SHP77 (cell line): ENCODE measurements around the gene MRPS27.

Source experiments
- DNase-seq, 2 experiments: peaks; one replicate each; lab custom pipeline; 2025; lab: John Stamatoyannopoulos, UW

The MRPS27 gene

DNA sequence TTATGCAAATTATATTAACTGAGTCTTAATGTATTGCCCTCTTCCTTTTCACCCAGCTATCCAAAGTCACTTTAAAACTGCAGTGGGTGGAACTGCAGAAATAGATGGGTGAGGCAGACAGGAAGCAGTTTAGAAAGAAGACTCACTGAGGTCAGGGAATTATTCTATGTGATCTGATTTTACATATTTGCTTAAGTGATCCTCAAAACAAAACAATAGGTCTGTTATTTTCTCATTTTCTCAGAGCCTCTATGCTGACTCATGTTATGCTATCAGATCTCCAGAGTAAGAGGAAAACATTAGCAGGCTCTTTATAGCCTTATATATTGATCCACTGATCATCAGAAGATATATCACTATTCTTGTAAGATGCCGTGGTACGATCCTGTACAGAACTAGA, 63.5 kb downstream of the MRPS27 start:
- no peak for DNase-seq

- no peak for DNase-seq
These were observed 64.4 kb downstream of the MRPS27 start for GRCh38 chr5:72255670-72256069.

- no peak for DNase-seq
These were observed 64.8 kb downstream of the MRPS27 start for GRCh38 chr5:72255237-72255636.

- no peak for DNase-seq
These were observed 67.4 kb downstream of the MRPS27 start for GRCh38 chr5:72252574-72253155.

DNA sequence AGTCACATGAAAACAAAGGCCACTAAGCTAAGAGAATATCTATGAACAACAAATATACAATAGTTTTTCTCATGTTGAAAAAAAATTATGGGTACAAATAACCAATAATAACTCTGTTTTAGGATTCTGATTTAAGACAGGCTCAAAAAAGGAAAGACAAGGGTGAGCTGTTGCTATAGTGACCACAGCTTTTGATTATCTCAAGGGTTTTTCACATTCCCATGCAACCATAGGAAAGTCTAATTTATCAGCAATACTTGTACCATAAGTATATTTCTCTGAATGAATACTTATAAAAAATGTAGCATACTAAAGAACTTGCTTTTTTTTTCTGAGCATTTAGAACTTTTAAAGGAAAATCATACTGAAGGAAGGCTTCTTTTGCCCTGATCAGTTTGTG, 68.0 kb downstream of the MRPS27 start:
- no peak for DNase-seq

DNA sequence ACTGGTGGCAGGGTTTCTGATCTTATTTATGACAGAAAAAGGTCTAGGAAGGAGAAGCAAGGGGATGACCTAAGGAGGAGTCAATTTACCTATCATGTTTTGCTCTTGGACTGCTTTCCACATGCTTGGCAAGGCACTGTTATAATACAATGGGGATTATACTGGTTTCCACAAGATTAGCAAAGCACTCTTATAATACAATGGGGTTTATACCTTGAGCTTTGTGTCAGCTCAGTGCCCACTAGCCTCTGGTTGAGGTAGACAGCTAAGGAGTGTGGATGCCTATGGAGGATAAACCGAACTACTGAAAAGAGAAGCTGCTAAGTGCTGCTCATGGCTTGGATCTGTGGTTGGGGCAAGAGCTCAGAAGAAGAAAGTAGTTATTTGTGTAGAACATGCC, 68.7 kb downstream of the MRPS27 start:
- no peak for DNase-seq

- no peak for DNase-seq
These were observed 71.5 kb downstream of the MRPS27 start for GRCh38 chr5:72248410-72248981.

DNA sequence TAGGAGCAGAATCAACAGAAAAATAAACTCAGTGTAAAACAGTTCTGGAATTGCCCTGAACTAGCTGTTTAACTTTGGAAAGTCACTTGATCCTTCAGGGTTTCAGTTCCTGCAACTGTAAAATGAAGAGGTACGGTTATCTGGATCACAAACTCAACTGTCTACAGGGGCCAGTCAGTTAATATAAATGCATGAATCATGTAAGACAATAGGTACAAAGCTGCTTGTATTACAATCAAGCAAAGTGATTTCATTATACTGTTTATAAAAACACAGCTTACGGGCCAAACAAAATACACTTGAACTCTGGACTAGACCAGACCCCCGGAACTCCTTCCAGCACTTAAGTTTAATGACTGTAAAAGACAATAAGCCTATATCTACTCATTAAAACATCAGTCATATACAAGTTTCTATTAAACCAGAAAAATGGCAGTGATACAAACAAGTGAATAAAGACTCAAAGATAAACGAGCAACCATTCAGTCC, 73.0 kb downstream of the MRPS27 start:
- DNase-seq, result no peak

GRCh38 chr5:72245951-72246532, 74.0 kb downstream of the MRPS27 start:
- no peak for DNase-seq

GRCh38 chr5:72245546-72245945, 74.5 kb downstream of the MRPS27 start:
- no peak for DNase-seq

- peak in 1 of 2 experiments; percentile 62 for DNase-seq
These were observed 75.1 kb downstream of the MRPS27 start for GRCh38 chr5:72244862-72245371.

GRCh38 chr5:72243706-72244105, 76.3 kb downstream of the MRPS27 start:
- no peak for DNase-seq

GRCh38 chr5:72242796-72243475, 77.1 kb downstream of the MRPS27 start:
- no peak for DNase-seq

GRCh38 chr5:72241346-72242003, 78.6 kb downstream of the MRPS27 start:
- DNase-seq, result no peak

- DNase-seq, result no peak
These were observed 81.2 kb downstream of the MRPS27 start for GRCh38 chr5:72238712-72239445.

DNA sequence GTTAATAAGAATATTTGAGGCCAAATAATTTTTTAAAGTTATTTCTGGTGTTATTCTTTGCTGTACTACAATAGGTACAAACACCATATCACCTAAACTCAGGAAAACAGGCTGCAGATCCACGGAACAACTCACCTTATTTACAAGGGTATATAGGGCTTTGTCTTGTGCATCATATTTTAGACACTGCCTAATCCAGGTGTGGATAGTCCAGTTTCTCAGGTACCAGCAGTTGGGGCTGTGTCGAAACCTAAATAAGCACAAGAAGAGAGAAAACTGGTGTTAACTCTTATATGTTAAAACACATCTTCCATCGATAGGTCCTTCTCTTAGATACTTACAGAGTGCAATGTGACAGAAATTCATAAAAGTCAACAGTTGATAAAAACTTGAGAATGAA, 82.2 kb downstream of the MRPS27 start:
- DNase-seq, result no peak

DNA sequence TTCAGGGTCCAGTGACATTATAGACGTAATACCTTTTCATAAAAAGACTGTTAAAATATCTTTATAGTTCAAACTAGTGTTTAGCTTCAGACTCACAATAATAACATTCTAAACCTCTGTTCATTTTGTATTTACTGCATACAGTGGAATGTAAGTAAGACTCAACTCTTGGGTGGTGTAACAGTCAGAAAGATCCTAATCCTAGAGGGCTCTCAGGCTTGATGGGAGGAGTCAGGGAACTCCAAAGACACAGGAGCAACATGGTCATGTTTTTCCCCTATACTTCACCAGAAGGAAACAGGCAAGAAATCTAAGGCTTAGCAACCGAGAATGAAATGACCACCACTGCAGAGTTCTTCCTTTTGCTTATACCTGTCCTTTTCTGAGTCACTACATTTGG, 82.6 kb downstream of the MRPS27 start:
- DNase-seq, result no peak

DNA sequence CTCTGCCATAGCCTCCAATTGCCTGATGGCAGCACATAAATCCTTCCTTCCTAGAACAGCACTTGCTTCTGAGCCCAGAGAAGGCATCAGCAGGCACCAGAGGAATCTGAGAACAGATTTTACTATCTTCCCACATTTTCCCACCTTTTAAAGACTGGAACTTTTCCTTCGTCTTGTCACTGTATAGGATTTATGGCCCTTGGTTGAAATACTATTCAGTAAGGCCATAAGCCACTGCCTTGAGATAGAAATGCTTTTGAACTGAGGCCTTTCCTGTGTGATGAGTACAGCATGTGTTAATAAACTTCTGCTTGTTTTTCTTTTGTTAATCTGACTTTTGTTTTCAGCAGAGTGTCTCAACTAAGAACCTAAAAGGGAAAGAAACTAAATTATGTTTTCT, 84.3 kb downstream of the MRPS27 start:
- no peak for DNase-seq

- DNase-seq, result no peak
These were observed 85.2 kb downstream of the MRPS27 start for GRCh38 chr5:72234868-72235267.

DNA sequence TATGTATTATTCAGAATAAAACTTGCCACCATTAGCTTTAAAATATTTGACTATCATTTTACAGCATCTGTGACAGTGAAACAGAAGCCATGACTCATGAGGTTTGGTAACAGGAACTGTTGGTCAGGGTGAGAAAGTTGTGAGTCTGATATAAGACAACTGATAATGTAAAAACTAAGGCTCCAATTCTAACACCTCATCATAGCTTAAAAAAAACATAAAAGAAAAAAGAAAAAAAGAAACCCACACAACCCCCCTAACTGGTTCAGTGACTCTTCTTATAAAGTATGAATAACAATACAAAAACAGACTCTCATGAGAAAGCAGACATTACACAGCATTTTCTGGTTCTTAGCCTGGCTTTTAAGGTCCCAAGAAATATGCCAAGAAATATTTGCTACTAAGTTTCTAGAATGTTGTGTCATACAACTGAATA, 85.8 kb downstream of the MRPS27 start:
- no peak for DNase-seq

DNA sequence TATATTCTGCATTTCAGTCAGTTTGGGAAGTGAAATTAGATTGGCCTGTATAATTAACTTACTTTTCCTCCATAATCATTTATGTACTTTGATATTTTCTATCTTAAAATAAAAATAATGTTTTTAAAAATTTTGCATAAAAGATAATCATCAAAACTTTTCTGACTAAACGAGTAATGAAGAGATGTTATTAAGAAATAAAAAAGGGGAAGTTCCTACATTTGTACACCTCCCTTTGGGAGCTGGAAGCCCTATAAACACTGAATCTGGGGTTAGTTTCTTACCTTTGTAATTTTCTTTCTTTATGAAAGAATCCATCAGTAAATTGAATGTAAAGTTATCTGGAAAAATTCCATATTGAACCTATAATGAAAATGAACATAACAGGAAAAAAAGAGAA, 86.2 kb downstream of the MRPS27 start:
- DNase-seq, result no peak

- DNase-seq, result no peak
These were observed 87.2 kb downstream of the MRPS27 start for GRCh38 chr5:72232838-72233237.
